ENCODE data around the gene PHAX. TPM values are rescaled to one million over a fixed set of nuclear protein-coding genes. Genes with fewer than 3 reads are reported as not detected.

PHAX gene
- polyA plus RNA-seq, 2 of the 4 experiments (the other 2 are of a cell fraction), result 74.8 to 90.2 TPM

GRCh38 chr5:126656401-126657007 lies 55.8 kb downstream of the PHAX start:
- Histone ChIP-seq H3K4me2 (no peak overlapping the region), H3K4me3 (no peak overlapping the region), H3K4me1 (peaks cover 9% of the 10 kb centered on the region; the same call in 2 of the 3 replicates), H3K27ac (no peak overlapping the region), H3K9me3 (no peaks in the 10 kb centered on the region)
- WGBS (ENCODE audit: missing lambda C conversion rate), result under 1% methylated on average over 5 of the region's 5 CpGs
- ChIA-PET CTCF (interaction anchor here (0.6 to 4.5 kb wide), 16 partner anchors 9 to 657 kb away, joined by 3 to 41 read pairs (median 4); partner anchors contain the start of gene LMNB1), POLR2A (no interaction called here)
- TF ChIP-seq JUNB (IDR thresholded peaks at IDR 0.05) (no peak), EP300 (IDR thresholded peaks at IDR 0.05) (no peak), SREBF2 (IDR thresholded peaks at IDR 0.05) (no peak), REST (IDR thresholded peaks at IDR 0.05) (no peak), ZC3H11A (IDR thresholded peaks at IDR 0.05) (no peak), MAZ (IDR thresholded peaks at IDR 0.05; ENCODE audit: borderline replicate concordance, low read depth, low read length) (no peak), TP53 (CRISPR knock-in tag; IDR thresholded peaks at IDR 0.05) (no peak), POLR2AphosphoS2 (conservative IDR thresholded peaks at IDR 0.05; ENCODE audit: low read length) (no peak), FOXS1 (CRISPR knock-in tag; IDR thresholded peaks at IDR 0.05) (no peak), RAD21 (conservative IDR thresholded peaks at IDR 0.05 in 1 of 2, IDR thresholded peaks at IDR 0.05 in 1 of 2) (peak; percentile 92), CTCF (IDR thresholded peaks at IDR 0.05) (peak; percentile 98), HES2 (IDR thresholded peaks at IDR 0.05) (no peak), NPAS2 (CRISPR knock-in tag; IDR thresholded peaks at IDR 0.05; ENCODE audit: borderline replicate concordance) (no peak), MAX (IDR thresholded peaks at IDR 0.05) (no peak), RFX5 (IDR thresholded peaks at IDR 0.05) (no peak), HEYL (CRISPR knock-in tag; IDR thresholded peaks at IDR 0.05) (no peak), EHF (CRISPR knock-in tag; IDR thresholded peaks at IDR 0.05) (no peak), SMC3 (IDR thresholded peaks at IDR 0.05) (peak; percentile 81)
- DNase-seq (ENCODE audit: low read depth in 1 of 2, low spot score in 1 of 2) (peak; percentile 55 to 59), FAIRE-seq (peak; percentile 32), ATAC-seq (peak in 1 of 2 experiments; percentile 64; a peak in 3 of 6 replicates)

GRCh38 chr5:126658561-126658960 lies 57.8 kb downstream of the PHAX start:
- POLR2A ChIA-PET, result no interaction called here
- FAIRE-seq, result no peak

More at GRCh38 chr5:126658561-126658960, 57.8 kb downstream of the PHAX start:
- H3K9me3 ChIP-seq, result no peaks in the 10 kb centered on the region
- TF ChIP-seq KDM5A (IDR thresholded peaks at IDR 0.05) (no peak), PHF8 (IDR thresholded peaks at IDR 0.05; ENCODE audit: borderline replicate concordance, low read depth) (no peak), ELK1 (IDR thresholded peaks at IDR 0.05; ENCODE audit: low read depth, low read length) (no peak)
- WGBS (ENCODE audit: missing lambda C conversion rate), result 68% methylated on average over 5 of the region's 5 CpGs
- CTCF ChIA-PET, result interaction anchor here (0.6 to 4.5 kb wide), 12 partner anchors 9 to 685 kb away, joined by 3 to 41 read pairs (median 3); partner anchors contain the start of genes ALDH7A1, LMNB1 and PHAX
- no peak overlapping the region for H3K4me2 ChIP-seq
- no peak for DNase-seq (ENCODE audit: low read depth in 1 of 2, low spot score in 1 of 2)
- no peak overlapping the region for H3K27ac ChIP-seq
- H3K4me1 ChIP-seq, result peaks cover 9% of the 10 kb centered on the region; the same call in 2 of the 3 replicates
- ATAC-seq, result no peak
- no peak overlapping the region for H3K4me3 ChIP-seq

All from A549 (cell line).